GM18861 (cell line): Measurements from ENCODE around the gene C13orf42.

Source experiments
- ATAC-seq: cut with Tn5 transposase; IDR thresholded peaks from one replicate; pipeline ENCODE4 v1.9.1; 2021; ENCODE audit not compliant: unreplicated experiment

C13orf42 gene

GRCh38 chr13:51035978-51036377 lies 75.1 kb downstream of the C13orf42 start:
- ATAC-seq = no peak

- no peak for ATAC-seq
These were observed 75.6 kb downstream of the C13orf42 start for GRCh38 chr13:51035469-51035868.

DNA sequence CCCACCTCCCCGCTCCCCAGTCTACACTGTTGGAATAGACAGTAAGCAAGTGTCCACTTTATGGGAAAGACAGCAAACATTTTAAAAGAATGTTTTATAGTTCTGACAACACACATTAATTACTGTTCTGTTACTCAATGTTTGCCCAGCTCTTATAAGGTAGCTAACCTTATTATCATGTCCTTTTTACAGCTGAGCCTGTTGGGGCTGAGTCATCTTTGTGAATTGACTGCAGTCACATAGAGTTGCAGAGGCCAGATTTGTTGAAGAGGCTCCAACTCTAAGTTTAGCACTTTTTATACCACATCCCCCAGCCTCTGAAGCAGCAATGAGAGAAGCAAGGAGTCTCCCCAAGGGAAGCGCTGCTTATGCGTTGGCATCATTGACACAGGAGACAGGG lies 76.2 kb downstream of the C13orf42 start:
- ATAC-seq = no peak

GRCh38 chr13:51033421-51034185 lies 77.5 kb downstream of the C13orf42 start:
- no peak for ATAC-seq

- ATAC-seq = no peak
These were observed 78.2 kb downstream of the C13orf42 start for GRCh38 chr13:51032831-51033230.
